Calu3 (cell line): ENCODE data around the gene TEX13B. TPM values are rescaled to one million over a fixed set of nuclear protein-coding genes. Genes with fewer than 3 reads are reported as not detected.

ENCODE experiments used
- Bru-seq: library from RNA; stranded (reverse); fragments of 400-500 nt; gene quantifications from one replicate; lab custom pipeline; 2021; lab: Mats Ljungman, UMichigan
- BruChase-seq, 2 experiments: library from RNA; stranded (reverse); fragments of 400-500 nt; gene quantifications; one replicate each; lab custom pipeline; 2021; lab: Mats Ljungman, UMichigan
- BruUV-seq: library from RNA; stranded (reverse); fragments of 400-500 nt; replicated peaks from 2 replicates; lab custom pipeline; 2021; lab: Mats Ljungman, UMichigan
- CTCF ChIA-PET: fragments of 300-600 bp; sonication (Branson Sonifier 250); formaldehyde crosslinking; loops from one replicate; lab custom pipeline; 2022; ENCODE audit warnings: antibody characterized with exemption; lab: Charles Lee
- DNase-seq: peaks from one replicate; pipeline ENCODE4 v3.0.0; 2022
- H3K27ac Mint-ChIP-seq: one replicate; pipeline ENCODE4 v1.8.0; 2022; ENCODE audit warnings: mixed read lengths; ENCODE audit not compliant: unreplicated experiment
- H3K27me3 Mint-ChIP-seq: one replicate; pipeline ENCODE4 v1.8.0; 2022; ENCODE audit warnings: mixed read lengths; ENCODE audit not compliant: unreplicated experiment
- H3K36me3 Mint-ChIP-seq: one replicate; pipeline ENCODE4 v1.8.0; 2022; ENCODE audit warnings: mild to moderate bottlenecking, moderate library complexity, mixed read lengths; ENCODE audit not compliant: insufficient read depth, unreplicated experiment
- H3K4me1 Mint-ChIP-seq: one replicate; pipeline ENCODE4 v1.8.0; 2022; ENCODE audit warnings: mild to moderate bottlenecking, low read depth, mixed read lengths; ENCODE audit not compliant: unreplicated experiment
- H3K4me3 Mint-ChIP-seq: one replicate; pipeline ENCODE4 v1.8.0; 2022; ENCODE audit warnings: mild to moderate bottlenecking, low read depth, moderate library complexity, mixed read lengths; ENCODE audit not compliant: unreplicated experiment
- H3K9me3 Mint-ChIP-seq: one replicate; pipeline ENCODE4 v1.8.0; 2022; ENCODE audit warnings: low read depth, mixed read lengths; ENCODE audit not compliant: unreplicated experiment
- CTCF ChIP-seq: fragments of 200-600 bp; IDR thresholded peaks from one replicate; pipeline ENCODE4 v1.8.0; 2022; ENCODE audit warnings: antibody characterized with exemption; ENCODE audit not compliant: unreplicated experiment
- intact Hi-C: fragments of 100-400 bp; cut with micrococcal nuclease; formaldehyde crosslinking; loops from one replicate; pipeline ENCODE4 v1.10.0; 2022; ENCODE audit not compliant: unreplicated experiment
- long read RNA-seq: library from polyadenylated mRNA; stranded (forward); transcript quantifications from one replicate; pipeline ENCODE4 v2.0.0, GENCODE V29; 2022
- total RNA-seq: library from RNA; stranded (reverse); gene quantifications from 2 replicates; pipeline ENCODE4 v1.2.3, GENCODE V29; 2022

TEX13B gene
- not detected in 2 replicates for total RNA-seq
- not detected for Bru-seq, nascent RNA
- BruChase-seq, experiment 1, labeled RNA remaining after a 6-hour chase: not detected
- not detected for BruChase-seq, experiment 2, labeled RNA remaining after a 2-hour chase
- long read RNA-seq: 0 reads

- no peak for DNase-seq
- Mint-ChIP-seq H3K27me3 (no peaks in the 10 kb centered on the region), H3K9me3 (no peaks in the 10 kb centered on the region), H3K36me3 (no peaks in the 10 kb centered on the region), H3K4me1 (no peaks in the 10 kb centered on the region), H3K27ac (no peak within 1 kb of the TSS), H3K4me3 (no peak within 1 kb of the TSS)
- TF ChIP-seq CTCF: no peak
- intact Hi-C loops: no loop called here
- CTCF ChIA-PET: interaction anchor here (0.7 kb wide), 1 partner anchor 198 kb away, joined by 3 read pairs; no protein-coding TSS in a partner anchor
- BruUV-seq: no TSS peak
Measured at GRCh38 chrX:107982356-107982755, at the start of gene TEX13B. TEX13B (minus strand) TSS chrX:107982370; CDS start chrX:107982127, 243 bp downstream.

- no peak for TF ChIP-seq CTCF
- H3K36me3 Mint-ChIP-seq: no peaks in the 10 kb centered on the region
- H3K27ac Mint-ChIP-seq: no peak overlapping the region
- peaks cover 34% of the 10 kb centered on the region for H3K4me1 Mint-ChIP-seq
- BruUV-seq: no TSS peak
- CTCF ChIA-PET: no interaction called here
- no peak overlapping the region for H3K4me3 Mint-ChIP-seq
- H3K9me3 Mint-ChIP-seq: no peaks in the 10 kb centered on the region
- intact Hi-C loops: no loop called here
- DNase-seq: no peak
- no peaks in the 10 kb centered on the region for H3K27me3 Mint-ChIP-seq
Measured at GRCh38 chrX:108029928-108030711, 48.0 kb upstream of the TEX13B start.

- intact Hi-C loops: no loop called here
- no peaks in the 10 kb centered on the region for H3K36me3 Mint-ChIP-seq
- peaks cover 28% of the 10 kb centered on the region for H3K4me1 Mint-ChIP-seq
- CTCF ChIA-PET: no interaction called here
- H3K4me3 Mint-ChIP-seq: no peak overlapping the region
- H3K27me3 Mint-ChIP-seq: no peaks in the 10 kb centered on the region
- no TSS peak for BruUV-seq
- DNase-seq: no peak
- H3K27ac Mint-ChIP-seq: no peak overlapping the region
- TF ChIP-seq CTCF: no peak
- H3K9me3 Mint-ChIP-seq: no peaks in the 10 kb centered on the region
Measured at GRCh38 chrX:108028854-108029253, 46.7 kb upstream of the TEX13B start.

GRCh38 chrX:108025954-108026600 lies 43.9 kb upstream of the TEX13B start:
- BruUV-seq: no TSS peak
- intact Hi-C loops: no loop called here
- H3K36me3 Mint-ChIP-seq: no peaks in the 10 kb centered on the region
- no peak overlapping the region for H3K4me3 Mint-ChIP-seq
- CTCF ChIA-PET: no interaction called here
- peaks cover 17% of the 10 kb centered on the region for H3K4me1 Mint-ChIP-seq
- no peaks in the 10 kb centered on the region for H3K9me3 Mint-ChIP-seq
- no peaks in the 10 kb centered on the region for H3K27me3 Mint-ChIP-seq
- no peak for DNase-seq
- H3K27ac Mint-ChIP-seq: no peak overlapping the region
- no peak for TF ChIP-seq CTCF
